Stimulated activated CD4-positive, alpha-beta T cell treated with anti-CD3 and anti-CD28 coated beads, Interleukin-15, amount 100 ng/mL, for 48 hours (primary cell): ENCODE results near the gene GOLGA8K.
"Not testable (repeated sequence)": the region's sequence is repeated elsewhere in the genome, so short reads cannot be mapped to it uniquely, and the experiment has no call there.

Experiments
- DNase-seq, 2 donors: peaks; one replicate each; pipeline ENCODE4 v3.0.0-alpha.2; 2020; ENCODE audit warnings: low read depth in 2 of 2

The GOLGA8K gene

GRCh38 chr15:32356909-32357308 lies 46.2 kb downstream of the GOLGA8K start:
- DNase-seq: not testable (repeated sequence)

GRCh38 chr15:32352748-32353147 lies 50.3 kb downstream of the GOLGA8K start:
- DNase-seq: not testable (repeated sequence)

- DNase-seq: not testable (repeated sequence)
Observed at GRCh38 chr15:32350563-32351220, 52.4 kb downstream of the GOLGA8K start.

DNA sequence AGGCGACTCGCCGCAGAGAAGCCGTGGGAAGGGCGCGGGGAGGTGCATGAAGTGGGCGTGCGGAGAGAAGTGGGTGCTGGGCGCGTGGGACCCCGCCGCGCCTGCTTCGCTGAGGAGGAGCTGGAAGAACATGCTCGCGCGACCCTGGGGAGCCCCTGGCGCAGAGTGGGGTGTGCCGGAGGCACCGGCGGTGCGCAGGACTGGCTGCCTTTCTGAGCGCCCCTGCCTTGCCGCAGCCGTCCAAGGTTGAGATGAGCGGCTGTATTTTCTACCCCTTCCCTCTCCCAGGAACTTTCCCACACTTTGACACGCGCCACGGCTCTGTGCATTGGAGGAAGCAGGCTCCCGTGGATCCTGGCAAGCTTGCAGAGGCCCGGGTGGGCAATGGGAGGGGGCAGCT lies 56.1 kb downstream of the GOLGA8K start:
- not testable (repeated sequence) for DNase-seq

- DNase-seq: not testable (repeated sequence)
Observed at GRCh38 chr15:32345978-32346547, 57.0 kb downstream of the GOLGA8K start.

DNA sequence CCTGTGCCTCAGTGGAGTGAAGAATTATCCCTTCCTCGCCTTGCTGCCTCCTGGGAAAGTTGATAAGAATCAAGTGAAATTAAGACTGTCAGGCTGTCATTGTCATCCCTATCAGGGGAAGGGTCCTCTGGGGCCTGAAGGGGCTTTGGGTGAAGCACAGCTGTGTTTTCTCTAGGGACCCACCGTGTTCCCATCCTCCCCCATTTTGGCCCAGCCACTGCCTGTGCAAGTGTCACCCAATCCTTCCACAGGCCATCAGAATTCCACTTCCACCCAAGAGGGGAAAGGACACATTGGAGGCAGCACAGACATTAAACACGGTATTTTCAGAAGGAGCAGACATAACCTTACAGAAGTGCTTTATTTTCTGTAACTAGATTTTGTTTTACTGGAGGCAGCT lies 59.2 kb downstream of the GOLGA8K start:
- DNase-seq: not testable (repeated sequence)
